ENCODE measurements around the gene PMIS2. TPM values are rescaled to one million over a fixed set of nuclear protein-coding genes. Genes with fewer than 3 reads are reported as not detected.

PMIS2 gene
- not detected for total RNA-seq

- no peak within 1 kb of the TSS for H3K9ac ChIP-seq (ENCODE audit: low read depth in 1 of 3, low read length in 3 of 3)
- H3K27me3 ChIP-seq (ENCODE audit: control insufficient read depth in 3 of 3, insufficient read depth in 3 of 3, low read length in 3 of 3), result peaks cover 10 to 19% (median 16%) of the 10 kb centered on the region in 3 donors
- H3K9me3 ChIP-seq (ENCODE audit: control insufficient read depth in 3 of 3, low read length in 3 of 3), result no peaks in the 10 kb centered on the region
- H3K4me3 ChIP-seq (ENCODE audit: low read length in 3 of 3), result no peak within 1 kb of the TSS
- no peak within 1 kb of the TSS for H3K27ac ChIP-seq (ENCODE audit: low read depth, low read length)
- no peaks in the 10 kb centered on the region for H3K36me3 ChIP-seq (ENCODE audit: control insufficient read depth in 3 of 3, insufficient read depth in 3 of 3, low read length in 3 of 3)
- H3K4me1 ChIP-seq (ENCODE audit: control insufficient read depth in 3 of 3, insufficient read depth in 3 of 3, low read length in 3 of 3), result no peaks in the 10 kb centered on the region
Observed at GRCh38 chr19:35585848-35586247, at the start of gene PMIS2. Gene PMIS2, plus strand, starts transcription at chr19:35586173. Its CDS starts 87 bp downstream, at chr19:35586260.

GRCh38 chr19:35539314-35539713, 46.7 kb upstream of the PMIS2 start:
- no peak overlapping the region for H3K9ac ChIP-seq (ENCODE audit: low read depth in 1 of 3, low read length in 3 of 3)
- H3K27ac ChIP-seq (ENCODE audit: low read depth, low read length), result no peak overlapping the region
- peaks cover 4 to 18% (median 13%) of the 10 kb centered on the region in 3 donors for H3K27me3 ChIP-seq (ENCODE audit: control insufficient read depth in 3 of 3, insufficient read depth in 3 of 3, low read length in 3 of 3)
- peaks cover 2% of the 10 kb centered on the region in 3 donors for H3K4me1 ChIP-seq (ENCODE audit: control insufficient read depth in 3 of 3, insufficient read depth in 3 of 3, low read length in 3 of 3)
- no peak overlapping the region for H3K4me3 ChIP-seq (ENCODE audit: low read length in 3 of 3)
- H3K9me3 ChIP-seq (ENCODE audit: control insufficient read depth in 3 of 3, low read length in 3 of 3), result no peaks in the 10 kb centered on the region
- peaks cover 0 to 4% (median 0%) of the 10 kb centered on the region in 3 donors for H3K36me3 ChIP-seq (ENCODE audit: control insufficient read depth in 3 of 3, insufficient read depth in 3 of 3, low read length in 3 of 3)

- peaks cover 0 to 4% (median 0%) of the 10 kb centered on the region in 3 donors for H3K36me3 ChIP-seq (ENCODE audit: control insufficient read depth in 3 of 3, insufficient read depth in 3 of 3, low read length in 3 of 3)
- peaks cover 7 to 8% (median 8%) of the 10 kb centered on the region in 3 donors for H3K4me1 ChIP-seq (ENCODE audit: control insufficient read depth in 3 of 3, insufficient read depth in 3 of 3, low read length in 3 of 3)
- peaks cover 4 to 13% (median 9%) of the 10 kb centered on the region in 3 donors for H3K27me3 ChIP-seq (ENCODE audit: control insufficient read depth in 3 of 3, insufficient read depth in 3 of 3, low read length in 3 of 3)
- H3K4me3 ChIP-seq (ENCODE audit: low read length in 3 of 3), result no peak overlapping the region
- no peak overlapping the region for H3K27ac ChIP-seq (ENCODE audit: low read depth, low read length)
- no peaks in the 10 kb centered on the region for H3K9me3 ChIP-seq (ENCODE audit: control insufficient read depth in 3 of 3, low read length in 3 of 3)
- H3K9ac ChIP-seq (ENCODE audit: low read depth in 1 of 3, low read length in 3 of 3), result no peak overlapping the region
Observed at GRCh38 chr19:35539850-35540249, 46.1 kb upstream of the PMIS2 start.

- H3K4me1 ChIP-seq (ENCODE audit: control insufficient read depth in 3 of 3, insufficient read depth in 3 of 3, low read length in 3 of 3), result peaks cover 8 to 12% (median 8%) of the 10 kb centered on the region in 3 donors
- H3K9ac ChIP-seq (ENCODE audit: low read depth in 1 of 3, low read length in 3 of 3), result no peak overlapping the region
- H3K27ac ChIP-seq (ENCODE audit: low read depth, low read length), result no peak overlapping the region
- peaks cover 4 to 10% (median 6%) of the 10 kb centered on the region in 3 donors for H3K27me3 ChIP-seq (ENCODE audit: control insufficient read depth in 3 of 3, insufficient read depth in 3 of 3, low read length in 3 of 3)
- H3K4me3 ChIP-seq (ENCODE audit: low read length in 3 of 3), result no peak overlapping the region
- H3K9me3 ChIP-seq (ENCODE audit: control insufficient read depth in 3 of 3, low read length in 3 of 3), result no peaks in the 10 kb centered on the region
- H3K36me3 ChIP-seq (ENCODE audit: control insufficient read depth in 3 of 3, insufficient read depth in 3 of 3, low read length in 3 of 3), result peaks cover 0 to 4% (median 0%) of the 10 kb centered on the region in 3 donors
Observed at GRCh38 chr19:35540356-35540927, 45.5 kb upstream of the PMIS2 start.

- Histone ChIP-seq H3K9me3 (ENCODE audit: control insufficient read depth in 3 of 3, low read length in 3 of 3) (no peaks in the 10 kb centered on the region), H3K36me3 (ENCODE audit: control insufficient read depth in 3 of 3, insufficient read depth in 3 of 3, low read length in 3 of 3) (peaks cover 4 to 11% (median 4%) of the 10 kb centered on the region in 3 donors), H3K27me3 (ENCODE audit: control insufficient read depth in 3 of 3, insufficient read depth in 3 of 3, low read length in 3 of 3) (peaks cover 0 to 3% (median under 1%) of the 10 kb centered on the region in 3 donors), H3K4me1 (ENCODE audit: control insufficient read depth in 3 of 3, insufficient read depth in 3 of 3, low read length in 3 of 3) (peaks cover 21 to 28% (median 21%) of the 10 kb centered on the region in 3 donors), H3K27ac (ENCODE audit: low read depth, low read length) (no peak overlapping the region), H3K9ac (ENCODE audit: low read depth in 1 of 3, low read length in 3 of 3) (no peak overlapping the region), H3K4me3 (ENCODE audit: low read length in 3 of 3) (no peak overlapping the region)
Observed at GRCh38 chr19:35542209-35542608, 43.8 kb upstream of the PMIS2 start.

- Histone ChIP-seq H3K9me3 (ENCODE audit: control insufficient read depth in 3 of 3, low read length in 3 of 3) (no peaks in the 10 kb centered on the region), H3K36me3 (ENCODE audit: control insufficient read depth in 3 of 3, insufficient read depth in 3 of 3, low read length in 3 of 3) (peaks cover 7 to 19% (median 16%) of the 10 kb centered on the region in 3 donors), H3K4me1 (ENCODE audit: control insufficient read depth in 3 of 3, insufficient read depth in 3 of 3, low read length in 3 of 3) (peaks cover 21 to 31% (median 21%) of the 10 kb centered on the region in 3 donors), H3K27me3 (ENCODE audit: control insufficient read depth in 3 of 3, insufficient read depth in 3 of 3, low read length in 3 of 3) (no peaks in the 10 kb centered on the region), H3K9ac (ENCODE audit: low read depth in 1 of 3, low read length in 3 of 3) (no peak overlapping the region), H3K4me3 (ENCODE audit: low read length in 3 of 3) (no peak overlapping the region), H3K27ac (ENCODE audit: low read depth, low read length) (no peak overlapping the region)
Observed at GRCh38 chr19:35543280-35544109, 42.5 kb upstream of the PMIS2 start.

GRCh38 chr19:35544110-35544802, 41.7 kb upstream of the PMIS2 start:
- Histone ChIP-seq H3K9ac (ENCODE audit: low read depth in 1 of 3, low read length in 3 of 3) (peak overlapping the region; percentile 87 to 92 (median 92)), H3K36me3 (ENCODE audit: control insufficient read depth in 3 of 3, insufficient read depth in 3 of 3, low read length in 3 of 3) (peaks cover 7 to 19% (median 16%) of the 10 kb centered on the region in 3 donors), H3K27ac (ENCODE audit: low read depth, low read length) (no peak overlapping the region), H3K9me3 (ENCODE audit: control insufficient read depth in 3 of 3, low read length in 3 of 3) (no peaks in the 10 kb centered on the region), H3K27me3 (ENCODE audit: control insufficient read depth in 3 of 3, insufficient read depth in 3 of 3, low read length in 3 of 3) (no peaks in the 10 kb centered on the region), H3K4me3 (ENCODE audit: low read length in 3 of 3) (peak overlapping the region; percentile 90 to 93 (median 92)), H3K4me1 (ENCODE audit: control insufficient read depth in 3 of 3, insufficient read depth in 3 of 3, low read length in 3 of 3) (peaks cover 21 to 31% (median 23%) of the 10 kb centered on the region in 3 donors)

- H3K36me3 ChIP-seq (ENCODE audit: control insufficient read depth in 3 of 3, insufficient read depth in 3 of 3, low read length in 3 of 3), result peaks cover 7 to 19% (median 16%) of the 10 kb centered on the region in 3 donors
- peak within 1 kb of the TSS; percentile 90 to 93 (median 92) for H3K4me3 ChIP-seq (ENCODE audit: low read length in 3 of 3)
- H3K9ac ChIP-seq (ENCODE audit: low read depth in 1 of 3, low read length in 3 of 3), result peak within 1 kb of the TSS; percentile 87 to 92 (median 92)
- no peaks in the 10 kb centered on the region for H3K27me3 ChIP-seq (ENCODE audit: control insufficient read depth in 3 of 3, insufficient read depth in 3 of 3, low read length in 3 of 3)
- H3K9me3 ChIP-seq (ENCODE audit: control insufficient read depth in 3 of 3, low read length in 3 of 3), result no peaks in the 10 kb centered on the region
- peaks cover 21 to 31% (median 23%) of the 10 kb centered on the region in 3 donors for H3K4me1 ChIP-seq (ENCODE audit: control insufficient read depth in 3 of 3, insufficient read depth in 3 of 3, low read length in 3 of 3)
- H3K27ac ChIP-seq (ENCODE audit: low read depth, low read length), result peak within 1 kb of the TSS; percentile 86
Observed at GRCh38 chr19:35545001-35545854, 40.7 kb upstream of the PMIS2 start, which contains the start of gene TMEM147. Gene TMEM147, plus strand, starts transcription at chr19:35545626. Its CDS starts 114 bp downstream, at chr19:35545740.

GRCh38 chr19:35545855-35546381, 40.1 kb upstream of the PMIS2 start:
- peak overlapping the region; percentile 86 for H3K27ac ChIP-seq (ENCODE audit: low read depth, low read length)

More at GRCh38 chr19:35545855-35546381, 40.1 kb upstream of the PMIS2 start:
- H3K36me3 ChIP-seq (ENCODE audit: control insufficient read depth in 3 of 3, insufficient read depth in 3 of 3, low read length in 3 of 3), result peaks cover 7 to 21% (median 16%) of the 10 kb centered on the region in 3 donors
- H3K9me3 ChIP-seq (ENCODE audit: control insufficient read depth in 3 of 3, low read length in 3 of 3), result no peaks in the 10 kb centered on the region
- H3K27me3 ChIP-seq (ENCODE audit: control insufficient read depth in 3 of 3, insufficient read depth in 3 of 3, low read length in 3 of 3), result no peaks in the 10 kb centered on the region
- H3K4me1 ChIP-seq (ENCODE audit: control insufficient read depth in 3 of 3, insufficient read depth in 3 of 3, low read length in 3 of 3), result peaks cover 21 to 31% (median 23%) of the 10 kb centered on the region in 3 donors
- peak overlapping the region; percentile 90 to 93 (median 92) for H3K4me3 ChIP-seq (ENCODE audit: low read length in 3 of 3)
- peak overlapping the region; percentile 87 to 92 (median 92) for H3K9ac ChIP-seq (ENCODE audit: low read depth in 1 of 3, low read length in 3 of 3)
